Measurements from ENCODE around the gene ARID5A. TPM values are rescaled to one million over a fixed set of nuclear protein-coding genes. Genes with fewer than 3 reads are reported as not detected.

The ARID5A gene
- total and polyA plus RNA-seq, 2 experiments from 2014 or later, result 5.5 to 7.7 TPM

GRCh38 chr2:96594691-96595152 is 58.2 kb downstream of the ARID5A start (continued):
- TF ChIP-seq ZNF462 (CRISPR knock-in tag; IDR thresholded peaks at IDR 0.05), result no peak

- DNase-seq (ENCODE audit: low spot score) (no peak), ATAC-seq (no peak)
- no peaks in the 10 kb centered on the region for H3F3A ChIP-seq (replicated peaks; ENCODE audit: low read depth)
- no peak overlapping the region for H3K27ac ChIP-seq (ENCODE audit: low read depth)
- no peak overlapping the region for H3K4me2 ChIP-seq
- no peak overlapping the region for H2AFZ ChIP-seq
- no peaks in the 10 kb centered on the region; the same call in 1 of the 2 replicates for H4K20me1 ChIP-seq (replicated peaks; ENCODE audit: insufficient read depth)
- Mint-ChIP-seq H3K27me3 (ENCODE audit: insufficient read depth, low read depth, poor library complexity) (no peaks in the 10 kb centered on the region), H3K9me3 (no peaks in the 10 kb centered on the region), H3K27ac (no peak overlapping the region), H3K4me3 (no peak overlapping the region), H3K36me3 (ENCODE audit: low read depth) (peaks cover 60% of the 10 kb centered on the region), H3K4me1 (no peaks in the 10 kb centered on the region)
- no peaks in the 10 kb centered on the region for H3K9me2 ChIP-seq (ENCODE audit: insufficient read depth)
- no peaks in the 10 kb centered on the region for H3K4me1 ChIP-seq (ENCODE audit: insufficient read depth)
- no peaks in the 10 kb centered on the region for H3K27me3 ChIP-seq (ENCODE audit: insufficient read depth)
- H3K4me3 ChIP-seq, result no peak overlapping the region
- H3K36me3 ChIP-seq (ENCODE audit: insufficient read depth), result 0 out of 2 replicates have a peak, but pooled peaks cover 23% of the 10 kb centered on the region
- H3K79me2 ChIP-seq (replicated peaks; ENCODE audit: insufficient read depth), result no peaks in the 10 kb centered on the region
- no peak for TF ChIP-seq STAT1 (IDR thresholded peaks at IDR 0.05; ENCODE audit: unreplicated experiment)
- no peak for TF ChIP-seq JUNB (IDR thresholded peaks at IDR 0.05; ENCODE audit: unreplicated experiment)
- no peak for TF ChIP-seq ZNF331 (CRISPR knock-in tag; IDR thresholded peaks at IDR 0.05; ENCODE audit: low read depth)
- no peak for TF ChIP-seq ETS1 (IDR thresholded peaks at IDR 0.05)
- TF ChIP-seq CREB1 (CRISPR knock-in tag; IDR thresholded peaks at IDR 0.05; ENCODE audit: low read depth), result no peak
- TF ChIP-seq NANOG (IDR thresholded peaks at IDR 0.05; ENCODE audit: borderline replicate concordance), result no peak
- TF ChIP-seq CTCF (conservative IDR thresholded peaks at IDR 0.05; ENCODE audit: low read depth in 2 of 2), result no peak
These were observed 60.0 kb downstream of the ARID5A start for GRCh38 chr2:96596596-96596995.
